Mesendoderm (in vitro differentiated cells): ENCODE data around the gene ZNF783.

Source experiments
- DNase-seq: peaks from one replicate; pipeline ENCODE4 v3.0.0; 2013
- H2AK5ac ChIP-seq: 2 replicates; pipeline ENCODE4 v1.6.1; 2013; ENCODE audit warnings: low read length, inconsistent platforms
- H2BK120ac ChIP-seq: 2 replicates; pipeline ENCODE4 v1.6.1; 2013; ENCODE audit warnings: low read depth, mild to moderate bottlenecking, low read length, moderate library complexity, mixed read lengths
- H2BK15ac ChIP-seq: replicated peaks from 2 replicates; pipeline ENCODE4 v1.6.1; 2013; ENCODE audit warnings: low read depth, mild to moderate bottlenecking, moderate library complexity
- H2BK5ac ChIP-seq: 2 replicates; pipeline ENCODE4 v1.6.1; 2013; ENCODE audit warnings: low read length, inconsistent platforms
- H3K18ac ChIP-seq: 2 replicates; pipeline ENCODE4 v1.6.1; 2013; ENCODE audit warnings: mild to moderate bottlenecking, low read length, mixed read lengths
- H3K23ac ChIP-seq: one replicate; pipeline ENCODE4 v1.6.1; 2013; ENCODE audit warnings: low read length
- H3K27ac ChIP-seq: 2 replicates; pipeline ENCODE4 v1.5.1; 2013; ENCODE audit warnings: low read depth, mild to moderate bottlenecking, inconsistent platforms, low read length, moderate library complexity
- H3K27me3 ChIP-seq: 2 replicates; pipeline ENCODE4 v1.6.1; 2013; ENCODE audit warnings: low read length, control low read depth, mild to moderate bottlenecking, inconsistent platforms; ENCODE audit not compliant: insufficient read depth, poor library complexity
- H3K36me3 ChIP-seq: 2 replicates; pipeline ENCODE4 v1.6.1; 2013; ENCODE audit warnings: low read length, inconsistent platforms; ENCODE audit not compliant: control insufficient read depth, insufficient read depth
- H3K4ac ChIP-seq: one replicate; pipeline ENCODE4 v1.6.1; 2013; ENCODE audit warnings: low read depth, mild to moderate bottlenecking, low read length, moderate library complexity
- H3K4me1 ChIP-seq: 2 replicates; pipeline ENCODE4 v1.6.1; 2013; ENCODE audit warnings: low read depth, low read length, inconsistent platforms; ENCODE audit not compliant: control insufficient read depth
- H3K4me2 ChIP-seq: 2 replicates; pipeline ENCODE4 v1.6.1; 2013; ENCODE audit warnings: low read length
- H3K4me3 ChIP-seq: 2 replicates; pipeline ENCODE4 v1.5.1; 2013; ENCODE audit warnings: mild to moderate bottlenecking, low read length
- H3K56ac ChIP-seq: one replicate; pipeline ENCODE4 v1.6.1; 2013; ENCODE audit warnings: low read length
- H3K79me1 ChIP-seq: 2 replicates; pipeline ENCODE4 v1.6.1; 2013; ENCODE audit warnings: low read length, inconsistent platforms
- H3K79me2 ChIP-seq: 2 replicates; pipeline ENCODE4 v1.6.1; 2013; ENCODE audit warnings: mild to moderate bottlenecking, low read length; ENCODE audit not compliant: control insufficient read depth, insufficient read depth
- H3K9ac ChIP-seq: 2 replicates; pipeline ENCODE4 v1.6.1; 2013; ENCODE audit warnings: low read length, inconsistent platforms
- H4K5ac ChIP-seq: one replicate; pipeline ENCODE4 v1.6.1; 2013; ENCODE audit warnings: low read length
- H4K8ac ChIP-seq: one replicate; pipeline ENCODE4 v1.6.1; 2013; ENCODE audit warnings: low read depth, mild to moderate bottlenecking, control low read depth, low read length, moderate library complexity
- WGBS: extraction: QIAGEN DNeasy Blood & Tissue Kit; methylation state at CpG from one replicate; pipeline ENCODE4 v1.1.7; 2013; ENCODE audit warnings: low lambda C conversion rate, missing lambda C conversion rate; ENCODE audit not compliant: insufficient coverage; ENCODE audit errors: extremely low coverage; 5-methylcytosine and 5-hydroxymethylcytosine counted together

The ZNF783 gene

DNA sequence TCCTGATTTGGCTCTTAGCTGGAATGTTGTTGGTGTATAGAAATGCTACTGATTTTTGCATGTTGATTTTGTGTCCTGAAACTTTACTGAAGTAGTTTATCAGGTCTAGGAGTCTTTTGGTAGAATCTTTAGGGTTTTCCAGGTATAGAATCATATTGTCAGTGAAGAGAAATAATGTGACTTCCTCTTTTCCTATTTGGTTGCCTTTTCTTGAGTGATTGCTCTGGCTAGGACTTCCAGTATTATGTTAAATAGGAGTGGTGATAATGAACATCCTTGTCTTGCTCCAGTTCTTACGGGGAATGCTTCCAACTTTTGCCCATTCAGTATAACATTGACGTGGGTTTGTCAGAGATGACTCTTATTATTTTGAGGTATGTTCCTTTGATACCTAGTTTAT is 52.0 kb downstream of the ZNF783 start:
- Histone ChIP-seq H2BK15ac (no peak overlapping the region), H3K27me3 (no peaks in the 10 kb centered on the region), H2BK5ac (no peak overlapping the region), H3K56ac (no peak overlapping the region), H3K18ac (no peak overlapping the region), H4K5ac (no peak overlapping the region), H3K23ac (no peak overlapping the region), H3K4me1 (no peaks in the 10 kb centered on the region), H2BK120ac (no peak overlapping the region), H3K36me3 (no peaks in the 10 kb centered on the region), H3K27ac (no peak overlapping the region), H3K79me2 (no peaks in the 10 kb centered on the region), H3K9ac (no peak overlapping the region), H3K79me1 (no peaks in the 10 kb centered on the region), H3K4ac (no peak overlapping the region), H2AK5ac (no peak overlapping the region), H3K4me3 (no peak overlapping the region), H4K8ac (no peak overlapping the region), H3K4me2 (no peak overlapping the region)
- no CpG with 5 or more reads among the region's 2 CpGs for WGBS
- DNase-seq: no peak

DNA sequence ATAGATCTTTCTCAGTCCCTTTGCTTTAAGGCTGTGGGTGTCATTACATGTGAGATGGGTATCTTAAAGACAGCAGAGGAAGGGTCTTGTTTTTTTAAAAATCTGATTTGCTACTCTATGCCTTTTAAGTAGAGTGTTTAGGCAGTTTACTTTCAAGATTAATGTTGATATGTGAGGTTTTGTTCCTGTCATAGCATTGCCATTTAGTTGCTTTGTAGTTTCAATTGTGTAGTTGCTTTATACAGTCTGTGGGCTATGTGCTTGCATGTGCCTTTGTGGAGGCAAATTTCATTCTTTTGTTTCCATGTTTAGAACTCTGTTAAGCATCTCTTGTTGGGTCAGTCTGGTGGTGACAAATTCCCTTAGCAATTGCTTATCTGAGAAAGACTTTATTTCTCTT is 54.6 kb downstream of the ZNF783 start:
- no peak overlapping the region for H3K56ac ChIP-seq
- no peak overlapping the region for H2BK15ac ChIP-seq
- H3K79me2 ChIP-seq: no peaks in the 10 kb centered on the region
- H3K27me3 ChIP-seq: no peaks in the 10 kb centered on the region
- H4K5ac ChIP-seq: no peak overlapping the region
- H3K4me2 ChIP-seq: no peak overlapping the region
- no peaks in the 10 kb centered on the region for H3K36me3 ChIP-seq
- no peaks in the 10 kb centered on the region for H3K4me1 ChIP-seq
- no peak overlapping the region for H3K9ac ChIP-seq
- no peak overlapping the region for H3K4ac ChIP-seq
- H3K18ac ChIP-seq: no peak overlapping the region
- no peak for DNase-seq
- H2BK5ac ChIP-seq: no peak overlapping the region
- H4K8ac ChIP-seq: no peak overlapping the region
- H3K79me1 ChIP-seq: no peaks in the 10 kb centered on the region
- H2BK120ac ChIP-seq: no peak overlapping the region
- H2AK5ac ChIP-seq: no peak overlapping the region
- H3K23ac ChIP-seq: no peak overlapping the region
- no peak overlapping the region for H3K27ac ChIP-seq
- no peak overlapping the region for H3K4me3 ChIP-seq

DNA sequence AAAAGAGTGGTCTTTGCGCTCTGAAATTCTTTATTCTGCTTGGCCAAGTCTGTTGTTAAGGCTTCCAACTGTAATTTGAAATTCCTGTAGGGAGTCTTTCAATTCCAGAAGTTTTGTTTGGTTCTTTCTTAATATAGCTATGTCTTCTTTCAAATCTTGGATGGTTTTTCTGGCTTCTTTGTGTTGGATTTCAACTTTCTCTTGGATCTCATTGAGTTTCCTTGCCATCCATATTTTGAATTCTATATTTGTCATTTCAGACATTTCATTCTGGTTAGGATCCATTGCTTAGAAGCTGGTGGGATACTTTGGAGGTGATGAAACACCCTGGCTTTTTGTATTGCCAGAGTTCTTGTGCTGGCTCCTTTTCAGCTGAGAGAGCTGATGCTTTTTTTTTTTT is 55.5 kb downstream of the ZNF783 start:
- H3K79me2 ChIP-seq: no peaks in the 10 kb centered on the region
- H4K8ac ChIP-seq: no peak overlapping the region
- H3K23ac ChIP-seq: no peak overlapping the region
- H3K4me1 ChIP-seq: no peaks in the 10 kb centered on the region
- H2BK120ac ChIP-seq: no peak overlapping the region
- no peak overlapping the region for H3K4me2 ChIP-seq
- no peak overlapping the region for H3K4me3 ChIP-seq
- H2BK5ac ChIP-seq: no peak overlapping the region
- no peak overlapping the region for H2BK15ac ChIP-seq
- DNase-seq: no peak
- H2AK5ac ChIP-seq: no peak overlapping the region
- H3K36me3 ChIP-seq: no peaks in the 10 kb centered on the region
- no peak overlapping the region for H3K27ac ChIP-seq
- H3K27me3 ChIP-seq: no peaks in the 10 kb centered on the region
- no peak overlapping the region for H3K4ac ChIP-seq
- no peak overlapping the region for H3K56ac ChIP-seq
- no peaks in the 10 kb centered on the region for H3K79me1 ChIP-seq
- H3K9ac ChIP-seq: no peak overlapping the region
- H3K18ac ChIP-seq: no peak overlapping the region
- H4K5ac ChIP-seq: no peak overlapping the region
- WGBS: no CpG with 5 or more reads among the region's 1 CpG

DNA sequence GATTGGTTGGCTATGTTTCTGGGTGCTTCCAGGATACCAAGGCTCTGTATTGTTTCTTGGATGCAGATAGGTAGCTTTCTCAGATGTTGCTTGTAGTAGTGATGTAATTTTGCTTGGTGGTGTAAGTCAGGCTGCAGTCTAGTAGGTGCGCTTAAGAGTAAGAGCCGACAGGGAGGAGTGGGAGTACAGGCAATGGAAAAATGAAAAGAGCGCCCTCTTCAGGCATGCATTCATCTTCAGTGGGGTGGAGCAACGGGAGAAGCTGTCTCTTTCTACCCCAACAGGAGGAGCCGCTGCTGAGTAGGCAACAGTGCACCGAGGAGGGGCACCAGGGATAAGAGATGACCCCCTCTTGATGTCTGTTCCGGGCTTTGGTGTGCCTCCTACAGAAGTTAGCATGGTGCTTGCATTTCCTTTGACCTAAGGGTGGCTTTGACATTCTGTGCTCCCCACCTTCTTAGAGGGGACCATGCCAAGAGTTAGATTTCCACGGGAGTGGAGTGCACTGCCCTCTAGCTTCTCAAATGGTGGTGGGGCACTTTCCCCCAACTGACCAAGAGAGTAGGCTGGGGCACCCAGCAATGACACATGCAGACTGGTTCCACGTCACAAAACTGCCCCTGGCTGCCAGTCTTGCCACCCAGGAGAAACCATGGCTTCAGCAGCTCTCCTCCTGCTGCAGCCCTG is 56.1 kb downstream of the ZNF783 start:
- Histone ChIP-seq H3K27me3 (no peaks in the 10 kb centered on the region), H2BK15ac (no peak overlapping the region), H3K79me1 (no peaks in the 10 kb centered on the region), H4K8ac (no peak overlapping the region), H3K4me1 (no peaks in the 10 kb centered on the region), H2BK5ac (no peak overlapping the region), H4K5ac (no peak overlapping the region), H2AK5ac (no peak overlapping the region), H3K23ac (no peak overlapping the region), H3K9ac (no peak overlapping the region), H3K36me3 (no peaks in the 10 kb centered on the region), H3K18ac (no peak overlapping the region), H2BK120ac (no peak overlapping the region), H3K79me2 (no peaks in the 10 kb centered on the region), H3K56ac (no peak overlapping the region), H3K4me2 (no peak overlapping the region), H3K4me3 (no peak overlapping the region), H3K4ac (no peak overlapping the region), H3K27ac (no peak overlapping the region)
- DNase-seq: peak; percentile 71
- WGBS: no CpG with 5 or more reads among the region's 9 CpGs

DNA sequence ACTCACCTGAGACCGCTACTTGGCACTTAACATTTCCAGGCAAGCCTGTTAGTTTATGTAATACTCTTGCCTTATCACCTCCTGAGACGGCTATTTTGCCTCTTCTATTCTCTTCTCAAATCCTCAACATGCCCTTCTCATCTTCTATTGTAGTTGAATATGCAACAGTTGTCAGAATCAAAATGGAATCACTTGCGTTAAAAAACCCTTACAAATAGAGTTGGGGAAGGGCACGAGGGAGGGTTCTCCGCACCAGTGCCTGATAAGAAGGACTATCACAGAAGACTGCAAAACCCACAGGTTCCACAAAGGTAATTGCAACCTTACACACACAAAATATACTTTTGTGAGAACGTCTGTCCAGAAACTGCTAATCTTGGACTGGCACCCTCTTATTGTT is 57.4 kb downstream of the ZNF783 start:
- no peak overlapping the region for H3K9ac ChIP-seq
- H3K4me3 ChIP-seq: no peak overlapping the region

More for the DNA sequence above, 57.4 kb downstream of the ZNF783 start:
- no peak overlapping the region for H4K8ac ChIP-seq
- H3K27me3 ChIP-seq: no peaks in the 10 kb centered on the region
- no peak overlapping the region for H2AK5ac ChIP-seq
- H3K23ac ChIP-seq: no peak overlapping the region
- no peaks in the 10 kb centered on the region for H3K79me1 ChIP-seq
- no peak overlapping the region for H3K18ac ChIP-seq
- H3K79me2 ChIP-seq: no peaks in the 10 kb centered on the region
- H3K27ac ChIP-seq: no peak overlapping the region
- DNase-seq: no peak
- no peak overlapping the region for H4K5ac ChIP-seq
- H2BK15ac ChIP-seq: no peak overlapping the region
- H2BK120ac ChIP-seq: no peak overlapping the region
- no peak overlapping the region for H3K56ac ChIP-seq
- no peaks in the 10 kb centered on the region for H3K4me1 ChIP-seq
- H3K4me2 ChIP-seq: no peak overlapping the region
- H2BK5ac ChIP-seq: no peak overlapping the region
- no peak overlapping the region for H3K4ac ChIP-seq
- H3K36me3 ChIP-seq: no peaks in the 10 kb centered on the region
- WGBS: no CpG with 5 or more reads among the region's 6 CpGs
